ENCODE data around the gene SECISBP2L.
"Not testable (repeated sequence)": the region's sequence is repeated elsewhere in the genome, so short reads cannot be mapped to it uniquely, and the experiment has no call there.

The SECISBP2L gene

GRCh38 chr15:49079340-49080039, 33.2 kb upstream of the SECISBP2L start:
- H3F3A ChIP-seq (ENCODE audit: insufficient read depth, low read length) = no peaks in the 10 kb centered on the region
- no peak overlapping the region for H3K4me2 ChIP-seq (ENCODE audit: low read depth, low read length)
- H3K36me3 ChIP-seq (replicated peaks; ENCODE audit: insufficient read depth, low read length) = no peaks in the 10 kb centered on the region
- H3K4me1 ChIP-seq (ENCODE audit: low read length) = no peaks in the 10 kb centered on the region
- H3K79me2 ChIP-seq (ENCODE audit: low read length) = no peaks in the 10 kb centered on the region
- H3K4me3 ChIP-seq (ENCODE audit: low read length) = no peak overlapping the region
- no peaks in the 10 kb centered on the region for H3K27me3 ChIP-seq (replicated peaks; ENCODE audit: insufficient read depth, low read length)
- H3K9ac ChIP-seq (ENCODE audit: low read length) = no peak overlapping the region
- TF ChIP-seq EZH2phosphoT487 (IDR thresholded peaks at IDR 0.05; ENCODE audit: low read length) (no peak), EZH2 (optimal IDR thresholded peaks at IDR 0.05; ENCODE audit: low read depth, low read length) (no peak)
- TF ChIP-seq, protein P1, sequence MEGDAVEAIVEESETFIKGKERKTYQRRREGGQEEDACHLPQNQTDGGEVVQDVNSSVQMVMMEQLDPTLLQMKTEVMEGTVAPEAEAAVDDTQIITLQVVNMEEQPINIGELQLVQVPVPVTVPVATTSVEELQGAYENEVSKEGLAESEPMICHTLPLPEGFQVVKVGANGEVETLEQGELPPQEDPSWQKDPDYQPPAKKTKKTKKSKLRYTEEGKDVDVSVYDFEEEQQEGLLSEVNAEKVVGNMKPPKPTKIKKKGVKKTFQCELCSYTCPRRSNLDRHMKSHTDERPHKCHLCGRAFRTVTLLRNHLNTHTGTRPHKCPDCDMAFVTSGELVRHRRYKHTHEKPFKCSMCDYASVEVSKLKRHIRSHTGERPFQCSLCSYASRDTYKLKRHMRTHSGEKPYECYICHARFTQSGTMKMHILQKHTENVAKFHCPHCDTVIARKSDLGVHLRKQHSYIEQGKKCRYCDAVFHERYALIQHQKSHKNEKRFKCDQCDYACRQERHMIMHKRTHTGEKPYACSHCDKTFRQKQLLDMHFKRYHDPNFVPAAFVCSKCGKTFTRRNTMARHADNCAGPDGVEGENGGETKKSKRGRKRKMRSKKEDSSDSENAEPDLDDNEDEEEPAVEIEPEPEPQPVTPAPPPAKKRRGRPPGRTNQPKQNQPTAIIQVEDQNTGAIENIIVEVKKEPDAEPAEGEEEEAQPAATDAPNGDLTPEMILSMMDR (IDR thresholded peaks at IDR 0.05; ENCODE audit: low read length) = no peak
- H4K20me1 ChIP-seq (ENCODE audit: insufficient read depth, low read length) = no peaks in the 10 kb centered on the region
- H3K9me2 ChIP-seq (replicated peaks; ENCODE audit: insufficient read depth, low read length) = no peaks in the 10 kb centered on the region
- H2AFZ ChIP-seq (ENCODE audit: low read length) = no peak overlapping the region
- no peak overlapping the region for H3K27ac ChIP-seq (ENCODE audit: low read length)
- H3K9me3 ChIP-seq (replicated peaks; ENCODE audit: insufficient read depth, low read length) = no peaks in the 10 kb centered on the region
- no peak for DNase-seq

GRCh38 chr15:49075881-49076280, 29.6 kb upstream of the SECISBP2L start:
- Histone ChIP-seq H3K27ac (ENCODE audit: low read length) (no peak overlapping the region), H4K20me1 (ENCODE audit: insufficient read depth, low read length) (no peaks in the 10 kb centered on the region), H3K9me2 (replicated peaks; ENCODE audit: insufficient read depth, low read length) (no peaks in the 10 kb centered on the region), H3K27me3 (replicated peaks; ENCODE audit: insufficient read depth, low read length) (no peaks in the 10 kb centered on the region), H2AFZ (ENCODE audit: low read length) (no peak overlapping the region), H3F3A (ENCODE audit: insufficient read depth, low read length) (no peaks in the 10 kb centered on the region), H3K4me3 (ENCODE audit: low read length) (no peak overlapping the region), H3K9me3 (replicated peaks; ENCODE audit: insufficient read depth, low read length) (no peaks in the 10 kb centered on the region), H3K9ac (ENCODE audit: low read length) (no peak overlapping the region), H3K4me1 (ENCODE audit: low read length) (no peaks in the 10 kb centered on the region), H3K36me3 (replicated peaks; ENCODE audit: insufficient read depth, low read length) (no peaks in the 10 kb centered on the region), H3K79me2 (ENCODE audit: low read length) (no peaks in the 10 kb centered on the region), H3K4me2 (ENCODE audit: low read depth, low read length) (no peak overlapping the region)
- no peak for TF ChIP-seq EZH2 (optimal IDR thresholded peaks at IDR 0.05; ENCODE audit: low read depth, low read length)
- TF ChIP-seq EZH2phosphoT487 (IDR thresholded peaks at IDR 0.05; ENCODE audit: low read length) = no peak
- TF ChIP-seq, protein P1 (IDR thresholded peaks at IDR 0.05; ENCODE audit: low read length) = no peak
- no peak for DNase-seq

DNA sequence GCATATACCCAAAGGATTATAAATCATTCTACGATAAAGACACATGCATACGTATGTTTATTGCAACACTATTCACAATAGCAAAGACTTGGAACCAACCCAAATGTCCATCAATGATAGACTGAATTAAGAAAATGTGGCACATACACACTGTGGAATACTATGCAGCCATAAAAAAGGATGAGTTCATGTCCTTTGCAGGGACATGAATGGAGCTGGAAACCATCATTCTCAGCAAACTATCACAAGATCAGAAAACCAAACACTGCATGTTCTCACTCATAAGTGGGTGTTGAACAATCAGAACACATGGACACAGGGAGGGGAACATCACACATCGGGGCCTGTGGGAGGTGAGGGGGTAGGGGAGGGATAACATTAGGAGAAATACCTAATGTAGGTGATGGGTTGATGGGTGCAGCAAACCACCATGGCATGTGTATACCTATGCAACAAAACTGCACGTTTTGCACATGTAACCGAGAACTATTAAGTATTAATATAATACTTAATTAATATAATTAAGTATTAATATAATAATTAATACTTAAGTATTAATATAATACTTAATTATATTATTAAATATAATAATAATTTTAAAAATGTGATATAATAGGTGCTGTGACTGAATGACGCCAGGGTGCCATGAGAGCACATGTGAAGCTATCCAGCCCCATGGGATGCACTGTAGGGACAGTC, 28.5 kb upstream of the SECISBP2L start:
- not testable (repeated sequence) for H3K27ac ChIP-seq (ENCODE audit: low read length); DNase-seq; H3K4me2 ChIP-seq (ENCODE audit: low read depth, low read length); H3F3A ChIP-seq (ENCODE audit: insufficient read depth, low read length); H3K4me3 ChIP-seq (ENCODE audit: low read length); H2AFZ ChIP-seq (ENCODE audit: low read length); H3K9me3 ChIP-seq (replicated peaks; ENCODE audit: insufficient read depth, low read length); H3K27me3 ChIP-seq (replicated peaks; ENCODE audit: insufficient read depth, low read length); H3K4me1 ChIP-seq (ENCODE audit: low read length); H3K79me2 ChIP-seq (ENCODE audit: low read length); H3K9me2 ChIP-seq (replicated peaks; ENCODE audit: insufficient read depth, low read length); H3K36me3 ChIP-seq (replicated peaks; ENCODE audit: insufficient read depth, low read length); H3K9ac ChIP-seq (ENCODE audit: low read length); H4K20me1 ChIP-seq (ENCODE audit: insufficient read depth, low read length)

GRCh38 chr15:49066372-49066771, 20.1 kb upstream of the SECISBP2L start:
- H3K9ac ChIP-seq (ENCODE audit: low read length) = no peak overlapping the region
- H4K20me1 ChIP-seq (ENCODE audit: insufficient read depth, low read length) = no peaks in the 10 kb centered on the region
- TF ChIP-seq EZH2phosphoT487 (IDR thresholded peaks at IDR 0.05; ENCODE audit: low read length) (no peak), EZH2 (optimal IDR thresholded peaks at IDR 0.05; ENCODE audit: low read depth, low read length) (no peak)
- TF ChIP-seq, protein P1 (IDR thresholded peaks at IDR 0.05; ENCODE audit: low read length) = no peak
- H3K27ac ChIP-seq (ENCODE audit: low read length) = no peak overlapping the region
- no peaks in the 10 kb centered on the region for H3K9me2 ChIP-seq (replicated peaks; ENCODE audit: insufficient read depth, low read length)
- H3K27me3 ChIP-seq (replicated peaks; ENCODE audit: insufficient read depth, low read length) = no peaks in the 10 kb centered on the region
- no peak overlapping the region for H2AFZ ChIP-seq (ENCODE audit: low read length)
- H3K4me3 ChIP-seq (ENCODE audit: low read length) = no peak overlapping the region
- H3K4me1 ChIP-seq (ENCODE audit: low read length) = no peaks in the 10 kb centered on the region
- no peaks in the 10 kb centered on the region for H3F3A ChIP-seq (ENCODE audit: insufficient read depth, low read length)
- no peak for DNase-seq
- no peaks in the 10 kb centered on the region for H3K79me2 ChIP-seq (ENCODE audit: low read length)
- H3K4me2 ChIP-seq (ENCODE audit: low read depth, low read length) = no peak overlapping the region
- H3K9me3 ChIP-seq (replicated peaks; ENCODE audit: insufficient read depth, low read length) = no peaks in the 10 kb centered on the region
- H3K36me3 ChIP-seq (replicated peaks; ENCODE audit: insufficient read depth, low read length) = no peaks in the 10 kb centered on the region
